Measurements from ENCODE around the gene CGNL1. TPM values are rescaled to one million over a fixed set of nuclear protein-coding genes. Genes with fewer than 3 reads are reported as not detected.

CGNL1 gene
- total and polyA plus RNA-seq, 8 donors = 0.29 to 36.2 (median 19.5) TPM

GRCh38 chr15:57556040-57556439 is 179.7 kb downstream of the CGNL1 start:
- Histone ChIP-seq H3K36me3 (no peaks in the 10 kb centered on the region), H3K27ac (no peak overlapping the region), H3K4me1 (peaks cover 36 to 59% (median 49%) of the 10 kb centered on the region in 4 donors), H3K9me3 (no peaks in the 10 kb centered on the region), H3K27me3 (no peaks in the 10 kb centered on the region), H3K4me3 (no peak overlapping the region)
- WGBS, 5 donors = 82 to 94% (median 92%) methylated on average over 9 of the region's 9 CpGs
- TF ChIP-seq POLR2A (IDR thresholded peaks at IDR 0.05) (no peak), EP300 (IDR thresholded peaks at IDR 0.05) (no peak), CTCF (IDR thresholded peaks at IDR 0.05) (no peak), POLR2AphosphoS5 (IDR thresholded peaks at IDR 0.05) (no peak)
- intact Hi-C loops (cut with DNase I; ENCODE audit: low total_unique reads) = no loop called here
- DNase-seq = no peak

GRCh38 chr15:57557267-57557666 is 181.0 kb downstream of the CGNL1 start:
- Histone ChIP-seq H3K27ac (no peak overlapping the region), H3K27me3 (no peaks in the 10 kb centered on the region), H3K4me3 (no peak overlapping the region), H3K36me3 (no peaks in the 10 kb centered on the region), H3K4me1 (peaks cover 27 to 52% (median 43%) of the 10 kb centered on the region in 4 donors), H3K9me3 (no peaks in the 10 kb centered on the region)
- TF ChIP-seq POLR2AphosphoS5 (IDR thresholded peaks at IDR 0.05) (no peak), POLR2A (IDR thresholded peaks at IDR 0.05) (no peak), EP300 (IDR thresholded peaks at IDR 0.05) (no peak), CTCF (IDR thresholded peaks at IDR 0.05) (no peak)
- DNase-seq = no peak
- intact Hi-C loops (cut with DNase I; ENCODE audit: low total_unique reads) = no loop called here
- 90 to 99% (median 97%) methylated on average over 3 of the region's 3 CpGs for WGBS, 5 donors

- TF ChIP-seq EP300 (IDR thresholded peaks at IDR 0.05) (no peak), POLR2A (IDR thresholded peaks at IDR 0.05) (no peak), POLR2AphosphoS5 (IDR thresholded peaks at IDR 0.05) (no peak), CTCF (IDR thresholded peaks at IDR 0.05) (no peak)
- intact Hi-C loops (cut with DNase I; ENCODE audit: low total_unique reads) = no loop called here
- 89 to 98% (median 97%) methylated on average over 6 of the region's 6 CpGs for WGBS, 5 donors
These were observed 181.5 kb downstream of the CGNL1 start for GRCh38 chr15:57557810-57558209.

GRCh38 chr15:57559875-57560274 is 183.6 kb downstream of the CGNL1 start:
- peak; percentile 84 to 86 for DNase-seq
- intact Hi-C loops (cut with DNase I; ENCODE audit: low total_unique reads) = loop anchor here (10.0 kb wide), 1 partner anchor 55 kb away; no protein-coding TSS in a partner anchor
- Histone ChIP-seq H3K27me3 (no peaks in the 10 kb centered on the region), H3K9me3 (no peaks in the 10 kb centered on the region), H3K27ac (peak overlapping the region in 1 of 5 donors; percentile 37), H3K4me1 (peaks cover 12 to 28% (median 20%) of the 10 kb centered on the region in 4 donors), H3K36me3 (no peaks in the 10 kb centered on the region), H3K4me3 (no peak overlapping the region)
- TF ChIP-seq EP300 (IDR thresholded peaks at IDR 0.05) = no peak
- peak in 6 of 7 experiments; percentile 29 to 92 (median 86) for TF ChIP-seq CTCF (IDR thresholded peaks at IDR 0.05)
- TF ChIP-seq POLR2AphosphoS5 (IDR thresholded peaks at IDR 0.05) = peak in 1 of 3 donors; percentile 62
- 12 to 18% (median 14%) methylated on average over 5 of the region's 5 CpGs for WGBS, 5 donors

More at GRCh38 chr15:57557810-57558209, 181.5 kb downstream of the CGNL1 start:
- H3K4me1 ChIP-seq = peaks cover 24 to 47% (median 39%) of the 10 kb centered on the region in 4 donors
- no peaks in the 10 kb centered on the region for H3K27me3 ChIP-seq
- H3K27ac ChIP-seq = no peak overlapping the region
- H3K4me3 ChIP-seq = no peak overlapping the region
- DNase-seq = no peak
- H3K9me3 ChIP-seq = no peaks in the 10 kb centered on the region
- no peaks in the 10 kb centered on the region for H3K36me3 ChIP-seq
